Nasal cavity respiratory epithelium epithelial cell of viscerocranial mucosa (primary cell): ENCODE measurements around the gene KRT34. TPM values are rescaled to one million over a fixed set of nuclear protein-coding genes. Genes with fewer than 3 reads are reported as not detected.

ENCODE experiments used
- total RNA-seq: library from RNA; depleted of rRNA; stranded (reverse); fragments of >200 nt; gene quantifications from 2 replicates; pipeline ENCODE4 v1.2.3, GENCODE V29; 2014

The KRT34 gene
- 1.00 and 2.7 TPM in 2 replicates for total RNA-seq

GRCh38 chr17:41381943-41382342 lies at the start of gene KRT34:
TSS of gene KRT34 (minus strand) at chr17:41382306. CDS start at chr17:41382246, 60 bp downstream.

DNA sequence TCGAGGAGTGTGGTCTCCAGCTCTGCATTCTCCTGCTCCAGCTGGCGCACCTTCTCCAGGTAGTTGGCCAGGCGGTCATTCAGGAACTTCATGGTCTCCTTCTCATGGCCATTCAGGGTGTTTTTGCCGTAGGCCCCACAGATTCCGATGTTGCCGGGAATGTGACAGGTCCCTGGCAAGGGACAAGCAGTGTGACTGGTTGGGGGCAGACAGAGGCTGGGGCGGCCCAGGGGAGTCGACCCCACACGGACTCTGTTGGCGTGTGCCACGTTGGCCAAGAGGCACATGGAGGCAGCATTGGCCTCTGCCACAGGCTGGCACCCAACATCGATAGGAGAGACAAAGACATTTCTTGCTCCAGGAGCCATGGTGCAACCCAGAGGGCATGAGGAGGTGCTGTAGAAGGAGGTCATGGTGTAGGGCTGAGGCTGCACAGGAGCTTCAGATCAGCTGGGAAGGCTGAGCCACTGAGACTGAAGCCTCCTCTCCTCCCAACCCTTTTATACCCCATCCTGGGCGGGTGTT lies 42.1 kb upstream of the KRT34 start, which contains the start of gene KRT37:
TSS of gene KRT37 (minus strand) at position 475 of the 525 bp plus-strand sequence. CDS start at position 413, 62 bp downstream.

DNA sequence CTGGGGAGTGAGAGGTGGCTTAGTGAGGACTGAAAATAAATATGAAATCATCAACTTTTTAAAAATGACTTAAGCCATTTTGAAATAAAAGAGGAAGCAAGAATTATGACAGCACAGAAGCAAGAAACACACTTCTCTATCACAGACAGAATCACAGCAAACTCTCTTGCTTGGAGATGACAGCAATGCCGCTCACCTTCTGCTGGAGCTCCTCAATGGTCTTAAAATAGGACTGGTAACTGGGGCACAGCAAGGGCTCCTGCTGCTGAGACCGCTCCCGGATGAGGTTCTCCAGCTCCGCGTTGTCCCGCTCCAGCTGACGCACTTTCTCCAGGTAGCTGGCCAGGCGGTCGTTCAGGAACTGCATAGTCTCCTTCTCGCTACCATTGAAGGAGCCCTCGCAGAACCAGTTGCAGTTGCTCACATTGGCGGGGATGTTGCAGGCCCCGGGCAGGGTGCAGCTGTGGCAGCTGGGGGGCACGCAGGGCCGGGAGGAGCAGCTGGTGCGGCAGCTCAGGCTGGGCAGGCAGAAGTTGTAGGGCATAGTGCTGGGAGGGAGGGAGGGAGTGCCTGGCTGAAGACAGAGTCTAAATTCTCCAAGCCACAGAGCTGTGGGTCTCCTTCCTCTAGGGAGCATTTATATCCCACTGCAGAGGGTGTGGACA lies 15.0 kb upstream of the KRT34 start, which contains the start of gene KRT31:
TSS of gene KRT31 (minus strand) at position 613 of the 665 bp plus-strand sequence. CDS start at position 544, 69 bp downstream.

GRCh38 chr17:41369713-41370112 lies 12.4 kb downstream of the KRT34 start, which contains the start of gene KRT33B:
TSS of gene KRT33B (minus strand) at chr17:41369813. CDS start at chr17:41369750, 63 bp downstream.

GRCh38 chr17:41350381-41350878 lies 31.7 kb downstream of the KRT34 start, which contains the start of gene KRT33A:
TSS of gene KRT33A (minus strand) at chr17:41350828. CDS start at chr17:41350767, 61 bp downstream.

Other genes starting within 250 kb of the KRT34 start
- not detected in 2 replicates for gene KRTAP4-6, start 241.8 kb downstream of the KRT34 start, total RNA-seq
- not detected in 2 replicates for gene KRTAP4-5, start 232.5 kb downstream of the KRT34 start, total RNA-seq
- gene KRTAP4-4, start 221.6 kb downstream of the KRT34 start, total RNA-seq: not detected in 2 replicates
- gene KRTAP4-3, start 214.1 kb downstream of the KRT34 start, total RNA-seq: not detected in 2 replicates
- gene KRTAP4-2, start 204.1 kb downstream of the KRT34 start, total RNA-seq: not detected in 2 replicates
- gene KRTAP4-1, start 197.4 kb downstream of the KRT34 start, total RNA-seq: not detected in 2 replicates
- not detected in 2 replicates for gene KRTAP9-1, start 192.4 kb downstream of the KRT34 start, total RNA-seq
- gene KRTAP9-2, start 155.7 kb downstream of the KRT34 start, total RNA-seq: not detected in 2 replicates
- not detected in 2 replicates for gene KRTAP9-3, start 149.9 kb downstream of the KRT34 start, total RNA-seq
- not detected in 2 replicates for gene KRTAP9-8, start 144.3 kb downstream of the KRT34 start, total RNA-seq
- not detected in 2 replicates for gene KRTAP9-4, start 132.6 kb downstream of the KRT34 start, total RNA-seq
- not detected in 2 replicates for gene KRTAP9-9, start 126.9 kb downstream of the KRT34 start, total RNA-seq
- gene KRTAP9-6, start 116.9 kb downstream of the KRT34 start, total RNA-seq: not detected in 2 replicates
- gene KRTAP9-7, start 106.6 kb downstream of the KRT34 start, total RNA-seq: not detected in 2 replicates
- not detected in 2 replicates for gene KRTAP29-1, start 79.5 kb downstream of the KRT34 start, total RNA-seq
- not detected in 2 replicates for gene KRTAP16-1, start 73.0 kb downstream of the KRT34 start, total RNA-seq
- not detected in 2 replicates for gene KRTAP17-1, start 66.6 kb downstream of the KRT34 start, total RNA-seq
- gene KRT33A, start 31.5 kb downstream of the KRT34 start, total RNA-seq: 0.28 and 0.68 TPM in 2 replicates
- gene KRT33B, start 12.5 kb downstream of the KRT34 start, total RNA-seq: 1.1 and 59.1 TPM in 2 replicates
- 0.14 and 0.34 TPM in 2 replicates for gene KRT31, start 15.3 kb upstream of the KRT34 start, total RNA-seq
- 2.1 TPM in 1 of 2 replicates, not detected in the other for gene KRT37, start 42.3 kb upstream of the KRT34 start, total RNA-seq
- gene KRT38, start 58.7 kb upstream of the KRT34 start, total RNA-seq: 0.07 TPM in 1 of 2 replicates, not detected in the other
- not detected in 2 replicates for gene KRT32, start 85.1 kb upstream of the KRT34 start, total RNA-seq
- not detected in 2 replicates for gene KRT35, start 98.8 kb upstream of the KRT34 start, total RNA-seq
- gene KRT36, start 107.6 kb upstream of the KRT34 start, total RNA-seq: not detected in 2 replicates
- gene KRT13, start 123.3 kb upstream of the KRT34 start, total RNA-seq: 6.5 and 231 TPM in 2 replicates
- 38.3 and 63.4 TPM in 2 replicates for gene KRT15, start 136.6 kb upstream of the KRT34 start, total RNA-seq
- gene KRT19, start 146.0 kb upstream of the KRT34 start, total RNA-seq: 637 and 3,236 TPM in 2 replicates
- 0.21 and 0.34 TPM in 2 replicates for gene KRT9, start 189.8 kb upstream of the KRT34 start, total RNA-seq
- gene KRT14, start 204.6 kb upstream of the KRT34 start, total RNA-seq: 254 and 1,560 TPM in 2 replicates
- 2,627 and 3,653 TPM in 2 replicates for gene KRT16, start 230.5 kb upstream of the KRT34 start, total RNA-seq
- gene KRT17, start 242.3 kb upstream of the KRT34 start, total RNA-seq: 27,930 and 28,043 TPM in 2 replicates